ENCODE results near the gene CAPN15.

DNA sequence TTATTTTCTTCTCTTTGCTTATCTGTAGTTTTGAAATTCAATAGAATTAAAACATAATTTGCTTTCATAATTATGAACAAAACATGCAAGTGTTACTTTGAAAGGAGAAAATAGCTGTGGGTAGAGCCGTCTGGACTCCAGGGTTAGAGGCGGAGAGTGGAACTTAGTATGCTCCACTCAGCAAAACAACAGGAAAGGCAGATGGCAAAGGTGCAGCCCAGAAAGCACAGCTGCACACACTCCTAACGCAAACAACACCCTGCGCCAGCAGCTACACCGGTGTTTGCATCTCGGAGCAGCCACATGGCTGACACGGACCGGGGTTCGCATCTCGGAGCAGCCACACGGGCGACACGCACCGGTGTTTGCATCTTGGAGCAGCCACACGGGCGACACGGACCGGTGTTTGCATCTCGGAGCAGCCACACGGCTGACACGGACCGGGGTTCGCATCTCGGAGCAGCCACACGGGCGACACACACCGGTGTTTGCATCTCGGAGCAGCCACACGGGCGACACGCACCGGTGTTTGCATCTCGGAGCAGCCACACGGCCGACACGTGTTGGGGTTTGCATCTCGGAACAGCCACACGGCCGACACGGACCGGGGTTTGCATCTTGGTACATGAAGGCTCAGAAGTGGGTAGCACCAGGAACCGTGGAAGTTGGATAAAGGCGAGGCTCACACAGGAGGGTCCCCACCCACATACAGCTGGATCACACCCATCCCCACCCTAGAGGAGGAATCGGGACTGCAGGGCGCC, 12.2 kb upstream of the CAPN15 start:
- TF ChIP-seq, protein P1, sequence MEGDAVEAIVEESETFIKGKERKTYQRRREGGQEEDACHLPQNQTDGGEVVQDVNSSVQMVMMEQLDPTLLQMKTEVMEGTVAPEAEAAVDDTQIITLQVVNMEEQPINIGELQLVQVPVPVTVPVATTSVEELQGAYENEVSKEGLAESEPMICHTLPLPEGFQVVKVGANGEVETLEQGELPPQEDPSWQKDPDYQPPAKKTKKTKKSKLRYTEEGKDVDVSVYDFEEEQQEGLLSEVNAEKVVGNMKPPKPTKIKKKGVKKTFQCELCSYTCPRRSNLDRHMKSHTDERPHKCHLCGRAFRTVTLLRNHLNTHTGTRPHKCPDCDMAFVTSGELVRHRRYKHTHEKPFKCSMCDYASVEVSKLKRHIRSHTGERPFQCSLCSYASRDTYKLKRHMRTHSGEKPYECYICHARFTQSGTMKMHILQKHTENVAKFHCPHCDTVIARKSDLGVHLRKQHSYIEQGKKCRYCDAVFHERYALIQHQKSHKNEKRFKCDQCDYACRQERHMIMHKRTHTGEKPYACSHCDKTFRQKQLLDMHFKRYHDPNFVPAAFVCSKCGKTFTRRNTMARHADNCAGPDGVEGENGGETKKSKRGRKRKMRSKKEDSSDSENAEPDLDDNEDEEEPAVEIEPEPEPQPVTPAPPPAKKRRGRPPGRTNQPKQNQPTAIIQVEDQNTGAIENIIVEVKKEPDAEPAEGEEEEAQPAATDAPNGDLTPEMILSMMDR (conservative IDR thresholded peaks at IDR 0.05): no peak
- TF ChIP-seq ZFX (IDR thresholded peaks at IDR 0.05): no peak

Data from C4-2B (cell line).